Activated CD4-positive, alpha-beta T cell treated with anti-CD3 and anti-CD28 coated beads, Interleukin-2, amount 50 U/mL, for 48 hours (primary cell): Measurements from ENCODE around the gene LMNA.
"Not testable (repeated sequence)": the region's sequence is repeated elsewhere in the genome, so short reads cannot be mapped to it uniquely, and the experiment has no call there.

Source experiments
- DNase-seq, 2 experiments: peaks; one replicate each; pipeline ENCODE4 v3.0.0-alpha.2; 2020

Gene LMNA

GRCh38 chr1:156122519-156123355, 8.2 kb downstream of the LMNA start:
- no peak for DNase-seq

- peak; percentile 71 to 76 for DNase-seq
These were observed 9.1 kb downstream of the LMNA start for GRCh38 chr1:156123356-156124196.

DNA sequence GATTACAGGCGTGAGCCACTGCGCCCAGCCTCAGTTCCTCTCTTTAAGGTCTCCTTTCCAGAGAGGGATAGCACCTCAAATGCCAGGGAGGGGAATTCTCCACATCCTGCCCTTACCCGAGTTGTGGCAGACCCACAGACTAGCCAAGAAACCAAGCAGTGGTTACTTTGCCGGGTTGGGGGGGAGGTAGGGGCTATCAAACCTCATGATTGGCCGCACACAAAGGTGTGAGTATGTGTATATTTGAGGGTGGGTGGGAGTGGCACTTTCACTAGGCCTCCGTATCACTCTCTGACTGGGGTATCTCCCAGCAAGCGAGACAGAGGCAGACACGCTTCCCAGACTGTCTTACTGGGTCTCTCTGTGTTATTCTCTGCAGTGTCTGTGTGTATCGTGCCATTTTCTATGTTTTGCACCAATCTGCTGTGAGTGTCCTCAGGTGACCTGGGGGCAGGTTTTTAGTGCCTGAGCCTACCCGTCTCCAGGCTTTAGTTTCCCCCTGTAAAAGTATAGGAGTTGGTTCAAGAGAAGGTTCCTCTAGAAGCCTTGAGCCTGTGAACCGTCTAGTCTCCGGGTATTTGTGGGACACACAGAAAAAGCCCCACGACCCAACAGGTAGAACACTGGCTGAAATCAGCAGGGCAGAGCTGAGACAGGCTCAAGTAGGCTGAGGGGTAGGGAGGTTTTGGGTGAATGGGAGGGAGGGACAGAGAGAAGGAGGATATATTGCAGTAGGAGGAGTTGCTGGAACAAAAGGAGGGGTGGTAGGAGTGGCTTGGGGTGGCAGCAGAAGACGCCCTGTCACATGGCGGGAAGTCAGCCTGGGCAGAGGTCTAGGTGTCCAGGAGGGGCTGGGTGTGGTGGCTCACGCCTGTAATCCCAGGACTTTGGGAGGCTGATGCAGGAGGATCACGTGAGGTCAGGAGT, 10.3 kb downstream of the LMNA start:
- peak in 1 of 2 experiments; percentile 45 for DNase-seq

DNA sequence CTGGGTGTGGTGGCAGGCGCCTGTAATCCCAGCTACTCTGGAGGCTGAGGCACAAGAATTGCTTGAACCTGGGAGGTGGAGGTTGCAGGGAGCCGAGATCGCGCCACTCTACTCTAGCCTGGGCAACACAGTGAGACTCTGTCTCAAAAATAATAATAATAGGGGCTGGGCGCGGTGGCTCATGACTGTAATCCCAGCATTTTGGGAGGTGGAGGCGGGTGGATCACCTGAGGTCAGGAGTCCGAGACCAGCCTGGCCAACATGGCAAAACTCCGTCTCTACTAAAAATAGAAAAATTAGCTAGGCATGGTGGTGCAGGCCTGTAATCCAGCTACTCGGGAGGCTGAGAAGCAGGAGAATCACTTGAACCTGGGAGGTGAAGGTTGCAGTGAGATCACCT, 11.0 kb downstream of the LMNA start:
- DNase-seq: not testable (repeated sequence)

DNA sequence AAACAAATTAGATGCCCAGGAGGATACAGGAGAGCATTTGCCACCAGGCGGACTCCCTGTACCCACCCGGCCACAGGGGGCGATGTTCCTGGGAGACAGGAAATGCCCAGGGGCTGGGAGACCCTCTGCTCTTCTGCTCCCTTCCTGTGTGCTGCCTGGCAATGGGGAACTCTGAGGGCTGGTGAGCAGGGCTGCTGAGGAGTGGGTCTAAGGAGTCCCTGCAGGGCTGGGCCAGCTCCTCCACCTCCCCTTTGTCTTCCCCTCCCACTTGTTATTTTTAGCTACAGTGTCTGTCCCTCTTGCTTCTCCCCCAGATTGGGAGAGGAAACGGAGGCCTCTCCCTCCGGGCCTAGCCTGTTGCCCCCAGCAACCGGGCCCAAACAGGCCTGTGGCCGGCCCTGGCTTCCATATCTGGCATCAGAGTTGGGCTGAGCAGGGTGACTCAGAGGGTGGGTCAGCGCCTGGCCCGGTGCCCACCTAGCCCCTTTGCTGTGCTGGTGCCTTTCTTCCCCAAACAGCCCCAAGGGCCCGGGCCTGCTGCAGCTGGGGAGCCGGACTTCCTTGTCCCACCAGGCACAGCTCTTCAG, 11.6 kb downstream of the LMNA start:
- peak; percentile 57 to 70 for DNase-seq

DNA sequence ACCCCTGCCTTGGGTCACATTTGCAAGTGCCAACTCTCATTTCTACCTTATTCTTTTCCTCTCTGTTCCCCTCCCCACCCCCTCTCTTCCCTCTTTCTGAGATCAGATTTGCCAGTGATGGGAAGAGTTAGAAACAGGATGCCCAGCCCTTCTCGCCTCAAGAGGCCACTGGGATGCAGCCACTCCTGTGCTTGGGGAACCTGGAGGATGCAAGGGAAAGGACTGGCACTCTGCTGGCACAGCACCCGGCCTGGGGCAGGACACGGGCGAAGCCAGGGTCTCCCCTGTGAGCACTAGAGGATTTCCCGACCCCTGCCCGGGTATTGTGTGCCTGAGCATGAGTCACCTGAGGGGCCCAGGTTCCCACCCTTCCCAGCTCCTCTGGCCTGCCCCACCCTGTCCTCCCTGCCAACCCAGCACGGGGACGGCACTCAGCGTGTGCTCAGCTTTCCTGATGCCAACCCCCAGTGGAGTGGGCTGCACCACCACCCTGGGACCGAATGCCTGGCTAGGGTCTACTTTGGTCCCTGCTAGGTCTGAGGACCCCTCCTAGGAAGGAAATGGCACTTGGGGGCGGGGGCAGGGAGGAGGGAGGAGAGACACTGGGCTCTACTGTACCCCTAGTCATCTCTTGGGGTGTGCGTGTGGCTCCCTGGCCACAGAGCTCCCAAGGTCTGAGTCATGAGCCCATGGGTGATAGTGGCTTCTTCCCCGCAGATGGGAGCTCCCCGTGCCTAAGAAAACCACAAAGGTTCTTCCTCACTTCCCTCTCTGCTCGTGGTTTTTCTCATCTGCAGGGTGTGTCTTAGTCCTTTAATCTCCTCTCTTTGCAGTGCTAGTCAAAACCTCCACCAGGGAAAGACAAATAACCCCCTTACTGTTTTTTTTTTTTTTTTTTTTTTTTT, 12.4 kb downstream of the LMNA start:
- DNase-seq: peak; percentile 84 to 89

GRCh38 chr1:156128308-156128653, 13.8 kb downstream of the LMNA start:
- DNase-seq: no peak

DNA sequence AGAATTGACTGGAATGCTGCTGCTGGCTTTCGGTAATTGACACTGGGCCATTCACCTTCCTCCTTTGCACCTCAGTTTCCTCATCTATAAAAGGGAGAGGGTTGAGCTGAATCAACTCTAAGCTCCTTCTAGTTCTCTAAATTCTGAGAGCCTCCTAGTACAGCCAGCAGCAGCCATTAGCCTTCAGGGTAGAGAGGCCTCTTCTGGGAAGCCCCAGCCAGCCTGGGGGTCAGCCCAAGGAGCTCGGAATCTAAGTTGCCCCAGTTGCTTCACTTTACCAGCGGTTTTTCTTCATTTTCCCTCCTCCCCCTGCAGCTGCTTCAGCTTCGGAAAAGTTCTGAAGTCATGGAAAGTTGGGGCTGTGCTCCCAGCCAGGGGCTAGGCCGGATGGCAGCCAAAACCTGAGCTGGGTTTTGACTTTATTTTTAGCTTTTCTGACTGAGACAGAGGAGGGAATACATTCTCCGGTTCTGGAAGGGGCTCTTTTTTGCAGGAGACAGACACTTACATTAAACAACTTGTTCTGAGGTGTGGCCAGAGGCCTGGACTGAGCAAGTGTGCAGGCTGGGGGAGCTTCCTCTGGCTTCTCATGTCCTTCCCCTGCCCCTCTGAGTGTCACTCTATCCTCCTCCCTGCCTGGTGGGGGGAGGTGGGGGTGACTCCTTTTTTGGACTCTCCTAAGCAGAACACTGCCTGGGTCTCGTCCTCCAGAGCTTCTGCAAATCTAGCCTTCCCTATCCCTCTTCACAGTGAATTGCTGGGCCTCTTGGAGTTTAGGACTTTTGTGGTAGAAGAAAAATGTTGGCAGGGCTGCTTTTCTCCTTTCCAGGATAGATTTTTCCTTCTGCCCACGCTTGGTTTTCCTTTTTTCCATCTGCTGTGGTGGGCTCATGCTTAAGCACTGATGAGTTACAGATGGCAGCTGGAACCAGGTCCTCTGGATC, 14.4 kb downstream of the LMNA start:
- DNase-seq: no peak

- DNase-seq: peak; percentile 88 to 93
These were observed 15.4 kb downstream of the LMNA start for GRCh38 chr1:156129687-156130577.

- DNase-seq: no peak
These were observed 16.0 kb downstream of the LMNA start for GRCh38 chr1:156130578-156130942.

- no peak for DNase-seq
These were observed 20.4 kb downstream of the LMNA start for GRCh38 chr1:156134716-156135435.

DNA sequence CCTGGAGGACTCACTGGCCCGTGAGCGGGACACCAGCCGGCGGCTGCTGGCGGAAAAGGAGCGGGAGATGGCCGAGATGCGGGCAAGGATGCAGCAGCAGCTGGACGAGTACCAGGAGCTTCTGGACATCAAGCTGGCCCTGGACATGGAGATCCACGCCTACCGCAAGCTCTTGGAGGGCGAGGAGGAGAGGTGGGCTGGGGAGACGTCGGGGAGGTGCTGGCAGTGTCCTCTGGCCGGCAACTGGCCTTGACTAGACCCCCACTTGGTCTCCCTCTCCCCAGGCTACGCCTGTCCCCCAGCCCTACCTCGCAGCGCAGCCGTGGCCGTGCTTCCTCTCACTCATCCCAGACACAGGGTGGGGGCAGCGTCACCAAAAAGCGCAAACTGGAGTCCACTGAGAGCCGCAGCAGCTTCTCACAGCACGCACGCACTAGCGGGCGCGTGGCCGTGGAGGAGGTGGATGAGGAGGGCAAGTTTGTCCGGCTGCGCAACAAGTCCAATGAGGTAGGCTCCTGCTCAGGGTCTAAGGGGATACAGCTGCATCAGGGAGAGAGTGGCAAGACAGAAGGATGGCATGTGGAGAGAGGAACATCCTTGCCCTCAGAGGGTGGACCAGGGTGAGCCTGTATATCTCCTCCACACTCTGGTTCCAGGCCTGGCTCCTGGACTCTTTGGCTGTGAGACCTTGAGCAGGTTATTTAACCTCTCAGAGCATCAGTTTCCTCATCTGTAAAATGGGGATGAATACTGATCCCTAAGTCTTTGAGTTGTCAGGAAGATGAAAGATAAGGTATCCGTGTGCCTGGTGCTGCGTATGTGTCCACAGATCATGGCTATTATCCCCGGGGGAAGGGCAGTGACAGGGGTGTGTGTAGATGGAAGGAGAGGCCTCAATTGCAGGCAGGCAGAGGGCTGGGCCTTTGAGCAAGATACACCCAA, 21.7 kb downstream of the LMNA start:
- DNase-seq: no peak

- no peak for DNase-seq
These were observed 22.5 kb downstream of the LMNA start for GRCh38 chr1:156136970-156137483.

DNA sequence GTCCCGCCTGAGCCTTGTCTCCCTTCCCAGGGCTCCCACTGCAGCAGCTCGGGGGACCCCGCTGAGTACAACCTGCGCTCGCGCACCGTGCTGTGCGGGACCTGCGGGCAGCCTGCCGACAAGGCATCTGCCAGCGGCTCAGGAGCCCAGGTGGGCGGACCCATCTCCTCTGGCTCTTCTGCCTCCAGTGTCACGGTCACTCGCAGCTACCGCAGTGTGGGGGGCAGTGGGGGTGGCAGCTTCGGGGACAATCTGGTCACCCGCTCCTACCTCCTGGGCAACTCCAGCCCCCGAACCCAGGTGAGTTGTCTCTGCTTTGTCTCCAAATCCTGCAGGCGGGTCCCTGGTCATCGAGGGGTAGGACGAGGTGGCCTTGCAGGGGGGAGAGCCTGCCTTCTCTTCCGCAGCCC, 24.0 kb downstream of the LMNA start:
- no peak for DNase-seq

DNA sequence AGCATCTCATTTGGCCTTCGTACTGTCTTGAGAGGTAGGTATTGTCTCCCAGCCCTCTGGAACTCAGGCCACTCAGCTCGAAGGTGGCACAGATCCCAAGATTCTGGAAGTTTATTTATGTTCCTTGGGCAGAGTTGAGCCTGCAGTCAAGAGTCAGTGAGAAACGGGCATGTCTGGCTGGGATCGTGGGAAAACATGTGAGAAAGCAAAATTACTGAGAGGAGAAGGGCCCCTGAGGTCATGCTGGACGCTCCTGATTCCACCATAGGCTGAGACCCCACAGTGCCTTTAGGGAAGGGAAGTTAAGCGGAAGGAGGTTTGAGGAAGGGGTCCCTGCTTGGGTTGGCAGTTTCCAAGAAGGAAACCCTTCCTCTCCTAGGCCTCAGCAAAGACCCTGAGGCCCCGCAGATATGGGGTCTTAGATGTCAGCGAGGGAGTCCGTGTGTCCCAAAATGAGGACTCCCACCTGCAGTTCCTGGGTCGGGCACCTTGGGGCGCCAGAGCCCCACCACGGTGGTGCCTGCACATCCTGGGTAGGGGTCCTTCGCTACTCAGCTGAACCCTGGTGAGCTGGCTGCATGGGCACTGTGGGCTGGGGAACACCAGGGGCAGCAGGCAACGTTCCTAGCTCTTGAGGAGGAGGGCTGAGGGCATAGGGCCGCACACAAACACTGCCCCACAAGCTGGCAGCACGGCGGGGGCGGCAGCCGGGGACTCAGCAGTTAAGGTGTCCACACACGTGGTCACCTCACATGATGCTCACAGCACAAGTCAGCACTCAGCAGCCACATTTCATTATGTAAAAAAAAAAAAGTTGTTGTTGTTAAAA, 26.6 kb downstream of the LMNA start:
- peak; percentile 57 to 64 for DNase-seq
